Stimulated activated CD8-positive, alpha-beta memory T cell treated with anti-CD3 and anti-CD28 coated beads, Interleukin-15, amount 100 ng/mL, for 24 hours (primary cell): ENCODE data around the gene TMEM131L.
"Not testable (repeated sequence)": the region's sequence is repeated elsewhere in the genome, so short reads cannot be mapped to it uniquely, and the experiment has no call there.

Source experiments
- DNase-seq: peaks from one replicate; pipeline ENCODE4 v3.0.0-alpha.2; 2020; ENCODE audit warnings: low read depth

TMEM131L gene

GRCh38 chr4:153651587-153651986 is 185.4 kb downstream of the TMEM131L start:
- DNase-seq: no peak

- no peak for DNase-seq
These were observed 186.1 kb downstream of the TMEM131L start for GRCh38 chr4:153652051-153652784.

- no peak for DNase-seq
These were observed 188.9 kb downstream of the TMEM131L start for GRCh38 chr4:153655002-153655541.

GRCh38 chr4:153655928-153656327 is 189.8 kb downstream of the TMEM131L start:
- DNase-seq: no peak

- DNase-seq: no peak
These were observed 195.2 kb downstream of the TMEM131L start for GRCh38 chr4:153661215-153661822.

GRCh38 chr4:153661908-153662307 is 195.7 kb downstream of the TMEM131L start:
- no peak for DNase-seq

GRCh38 chr4:153663667-153664066 is 197.5 kb downstream of the TMEM131L start:
- DNase-seq: no peak

- DNase-seq: not testable (repeated sequence)
These were observed 200.3 kb downstream of the TMEM131L start for GRCh38 chr4:153666505-153666904.

- no peak for DNase-seq
These were observed 202.5 kb downstream of the TMEM131L start for GRCh38 chr4:153668647-153669046.

- DNase-seq: no peak
These were observed 203.7 kb downstream of the TMEM131L start for GRCh38 chr4:153669838-153670237.

GRCh38 chr4:153676486-153676885 is 210.3 kb downstream of the TMEM131L start:
- DNase-seq: no peak

- DNase-seq: no peak
These were observed 210.8 kb downstream of the TMEM131L start for GRCh38 chr4:153676984-153677383.

- no peak for DNase-seq
These were observed 213.3 kb downstream of the TMEM131L start for GRCh38 chr4:153679486-153679885.

GRCh38 chr4:153683763-153684181 is 217.6 kb downstream of the TMEM131L start:
- no peak for DNase-seq

GRCh38 chr4:153684182-153684970 is 218.2 kb downstream of the TMEM131L start, which contains the start of gene TLR2:
TSS of gene TLR2 (plus strand) at chr4:153684280. CDS start at chr4:153702908, 18,628 bp downstream.
- DNase-seq: peak; percentile 26

GRCh38 chr4:153684971-153685371 is 218.8 kb downstream of the TMEM131L start:
- no peak for DNase-seq
